Uterus (tissue), 2 donors: ENCODE data around the gene GRID2.

Experiments
- POLR2A ChIP-seq, 2 donors: fragments of 450-650 bp; IDR thresholded peaks; one replicate each; pipeline ENCODE4 v1.6.1; 2016; ENCODE audit warnings: antibody characterized with exemption in 2 of 2, mild to moderate bottlenecking in 1 of 2, moderate library complexity in 1 of 2
- TF ChIP-seq, protein P1 (sequence below), 4 experiments: fragments of 200-600 bp in 2 of 4; fragments of 450-650 bp in 2 of 4; sonication (generic) in 2 of 4; IDR thresholded peaks; one replicate each; pipeline ENCODE4 v1.5.1; 2016 to 2019; ENCODE audit warnings: antibody characterized with exemption in 4 of 4, mild to moderate bottlenecking in 2 of 4, moderate library complexity in 1 of 4

DNA sequence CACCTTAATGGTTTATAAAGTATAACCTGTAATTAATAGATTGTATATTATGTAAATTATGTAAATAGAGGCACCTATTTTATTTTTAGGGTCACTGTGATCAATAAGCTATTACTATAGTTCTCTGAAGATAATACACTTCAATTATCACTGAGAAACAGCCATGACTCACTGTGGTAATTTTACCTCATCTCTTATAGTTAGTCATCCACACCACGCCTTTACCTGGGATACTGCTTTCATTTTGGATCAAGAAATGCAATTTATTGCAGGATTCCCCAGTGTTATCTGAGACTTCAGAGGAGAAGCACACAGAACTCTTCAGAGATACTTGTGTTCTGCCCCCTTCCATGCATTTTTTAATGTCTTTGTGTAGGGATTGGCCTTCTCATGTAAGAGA is 1176.7 kb downstream of the GRID2 start:
- TF ChIP-seq, protein P1, sequence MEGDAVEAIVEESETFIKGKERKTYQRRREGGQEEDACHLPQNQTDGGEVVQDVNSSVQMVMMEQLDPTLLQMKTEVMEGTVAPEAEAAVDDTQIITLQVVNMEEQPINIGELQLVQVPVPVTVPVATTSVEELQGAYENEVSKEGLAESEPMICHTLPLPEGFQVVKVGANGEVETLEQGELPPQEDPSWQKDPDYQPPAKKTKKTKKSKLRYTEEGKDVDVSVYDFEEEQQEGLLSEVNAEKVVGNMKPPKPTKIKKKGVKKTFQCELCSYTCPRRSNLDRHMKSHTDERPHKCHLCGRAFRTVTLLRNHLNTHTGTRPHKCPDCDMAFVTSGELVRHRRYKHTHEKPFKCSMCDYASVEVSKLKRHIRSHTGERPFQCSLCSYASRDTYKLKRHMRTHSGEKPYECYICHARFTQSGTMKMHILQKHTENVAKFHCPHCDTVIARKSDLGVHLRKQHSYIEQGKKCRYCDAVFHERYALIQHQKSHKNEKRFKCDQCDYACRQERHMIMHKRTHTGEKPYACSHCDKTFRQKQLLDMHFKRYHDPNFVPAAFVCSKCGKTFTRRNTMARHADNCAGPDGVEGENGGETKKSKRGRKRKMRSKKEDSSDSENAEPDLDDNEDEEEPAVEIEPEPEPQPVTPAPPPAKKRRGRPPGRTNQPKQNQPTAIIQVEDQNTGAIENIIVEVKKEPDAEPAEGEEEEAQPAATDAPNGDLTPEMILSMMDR (IDR thresholded peaks at IDR 0.05) = no peak
- TF ChIP-seq POLR2A (IDR thresholded peaks at IDR 0.05) = no peak
